IMR-90 (cell line): ENCODE data around the gene STRN. TPM values are rescaled to one million over a fixed set of nuclear protein-coding genes. Genes with fewer than 3 reads are reported as not detected.

Experiments
- ATAC-seq: fragments of 200-7000 bp; cut with Tn5 transposase; 2 replicates; pipeline ENCODE4 v1.9.1; 2020; ENCODE audit warnings: low read depth, mild to moderate bottlenecking, moderate library complexity
- BruUV-seq: library from RNA; stranded (reverse); fragments of 400-500 nt; replicated peaks from 2 replicates; lab custom pipeline; 2021; lab: Mats Ljungman, UMichigan
- CTCF ChIA-PET: fragments of 300-600 bp; formaldehyde crosslinking; extraction: SDS; loops from one replicate; lab custom pipeline; 2021; ENCODE audit warnings: antibody characterized with exemption; lab: Yijun Ruan, JAX
- POLR2A ChIA-PET: fragments of 300-600 bp; sonication (Branson Sonifier 250); formaldehyde crosslinking; loops from one replicate; lab custom pipeline; 2022; ENCODE audit warnings: antibody characterized with exemption; ENCODE audit not compliant: unreplicated experiment; lab: Charles Lee
- DNase-seq: peaks from one replicate; pipeline ENCODE4 v3.0.0; 2013
- H2AFZ ChIP-seq: replicated peaks from 2 replicates; pipeline ENCODE3; 2013; ENCODE audit warnings: low read length, mild to moderate bottlenecking; ENCODE audit not compliant: poor library complexity
- H2AK5ac ChIP-seq: 2 replicates; pipeline ENCODE4 v1.6.1; 2013; ENCODE audit warnings: low read depth, low read length, inconsistent platforms
- H2AK9ac ChIP-seq: replicated peaks from 2 replicates; pipeline ENCODE3; 2013; ENCODE audit warnings: mild to moderate bottlenecking, low read depth, low read length, moderate library complexity; ENCODE audit not compliant: poor library complexity
- H2BK120ac ChIP-seq: 2 replicates; pipeline ENCODE4 v1.6.1; 2013; ENCODE audit warnings: low read depth, low read length, inconsistent platforms
- H2BK15ac ChIP-seq: 3 replicates; pipeline ENCODE4 v1.6.1; 2013; ENCODE audit warnings: low read depth, low read length, inconsistent platforms
- H2BK20ac ChIP-seq: 2 replicates; pipeline ENCODE4 v1.6.1; 2013; ENCODE audit warnings: low read depth, mild to moderate bottlenecking, inconsistent platforms, low read length, moderate library complexity
- H2BK5ac ChIP-seq: 2 replicates; pipeline ENCODE4 v1.6.1; 2013; ENCODE audit warnings: mild to moderate bottlenecking, low read depth, low read length, inconsistent platforms; ENCODE audit not compliant: poor library complexity, severe bottlenecking
- H3K14ac ChIP-seq: replicated peaks from 2 replicates; pipeline ENCODE4 v1.6.1; 2013; ENCODE audit warnings: low read depth, low read length, inconsistent platforms
- H3K18ac ChIP-seq: 2 replicates; pipeline ENCODE4 v1.6.1; 2013; ENCODE audit warnings: low read depth, low read length, control low read depth
- H3K23ac ChIP-seq: 2 replicates; pipeline ENCODE4 v1.6.1; 2013; ENCODE audit warnings: low read depth, low read length, inconsistent platforms
- H3K27ac ChIP-seq: 2 replicates; pipeline ENCODE4 v1.5.1; 2013; ENCODE audit warnings: mild to moderate bottlenecking, control low read depth, low read length; ENCODE audit not compliant: insufficient read depth
- H3K27me3 ChIP-seq: 2 replicates; pipeline ENCODE4 v1.6.1; 2013; ENCODE audit warnings: low read length; ENCODE audit not compliant: control insufficient read depth, insufficient read depth
- H3K36me3 ChIP-seq: 2 replicates; pipeline ENCODE4 v1.6.1; 2013; ENCODE audit warnings: low read length, mixed read lengths; ENCODE audit not compliant: control insufficient read depth, insufficient read depth
- H3K4ac ChIP-seq: 2 replicates; pipeline ENCODE4 v1.6.1; 2013; ENCODE audit warnings: low read depth, low read length, inconsistent platforms
- H3K4me1 ChIP-seq: 2 replicates; pipeline ENCODE4 v1.6.1; 2013; ENCODE audit warnings: low read length, mixed read lengths; ENCODE audit not compliant: control insufficient read depth, insufficient read depth
- H3K4me2 ChIP-seq: 2 replicates; pipeline ENCODE4 v1.6.1; 2013; ENCODE audit warnings: low read depth, mild to moderate bottlenecking, control low read depth, low read length, moderate library complexity
- H3K4me3 ChIP-seq: 2 replicates; pipeline ENCODE4 v1.5.1; 2013; ENCODE audit warnings: low read depth, mild to moderate bottlenecking, control low read depth, low read length, moderate library complexity; ENCODE audit not compliant: insufficient read depth
- H3K56ac ChIP-seq: 2 replicates; pipeline ENCODE4 v1.6.1; 2013; ENCODE audit warnings: low read length, inconsistent platforms; ENCODE audit not compliant: insufficient read depth; ENCODE audit errors: extremely low read depth
- H3K79me1 ChIP-seq, 2 experiments: 2 replicates each; pipeline ENCODE4 v1.6.1; 2013; ENCODE audit warnings: low read length in 2 of 2, inconsistent platforms in 1 of 2, low read depth in 1 of 2
- H3K9ac ChIP-seq: 2 replicates; pipeline ENCODE4 v1.6.1; 2013; ENCODE audit warnings: low read depth, low read length, control low read depth
- H3K9me1 ChIP-seq: 2 replicates; pipeline ENCODE4 v1.6.1; 2013; ENCODE audit warnings: low read length, inconsistent platforms; ENCODE audit not compliant: insufficient read depth
- H3K9me3 ChIP-seq: 2 replicates; pipeline ENCODE4 v1.6.1; 2013; ENCODE audit warnings: low read length; ENCODE audit not compliant: control insufficient read depth, insufficient read depth
- H4K20me1 ChIP-seq: 2 replicates; pipeline ENCODE4 v1.6.1; 2013; ENCODE audit warnings: low read length, inconsistent platforms; ENCODE audit not compliant: insufficient read depth
- H4K5ac ChIP-seq: 2 replicates; pipeline ENCODE4 v1.6.1; 2013; ENCODE audit warnings: mild to moderate bottlenecking, low read depth, low read length, control low read depth
- H4K8ac ChIP-seq, 2 experiments: 2 replicates each; pipeline ENCODE4 v1.6.1; 2013; ENCODE audit warnings: low read depth in 2 of 2, low read length in 2 of 2, control low read depth in 1 of 2, inconsistent platforms in 1 of 2
- H4K91ac ChIP-seq: 2 replicates; pipeline ENCODE4 v1.6.1; 2013; ENCODE audit warnings: low read depth, low read length, inconsistent platforms; ENCODE audit not compliant: insufficient read depth
- BHLHE40 ChIP-seq: fragments of 150-350 bp; IDR thresholded peaks from 2 replicates; pipeline ENCODE4 v1.6.1; 2016; ENCODE audit warnings: mild to moderate bottlenecking, low read depth, low read length
- CEBPB ChIP-seq: IDR thresholded peaks from 2 replicates; pipeline ENCODE4 v1.6.1; 2012; ENCODE audit warnings: low read depth, low read length, improper control_type of control experiment
- CHD1 ChIP-seq: IDR thresholded peaks from 2 replicates; pipeline ENCODE4 v1.6.1; 2012; ENCODE audit warnings: low read depth, low read length, improper control_type of control experiment
- MAFK ChIP-seq: IDR thresholded peaks from 2 replicates; pipeline ENCODE4 v1.6.1; 2012; ENCODE audit warnings: low read depth, low read length, improper control_type of control experiment
- MAZ ChIP-seq: IDR thresholded peaks from 2 replicates; pipeline ENCODE4 v1.6.1; 2012; ENCODE audit warnings: low read depth, mild to moderate bottlenecking, low read length, improper control_type of control experiment, moderate library complexity, borderline replicate concordance
- NFE2L2 ChIP-seq: fragments of 150-350 bp; IDR thresholded peaks from 2 replicates; pipeline ENCODE4 v1.6.1; 2016; ENCODE audit warnings: low read depth, mild to moderate bottlenecking, low read length
- POLR2A ChIP-seq: IDR thresholded peaks from 2 replicates; pipeline ENCODE4 v1.6.1; 2012; ENCODE audit warnings: mild to moderate bottlenecking, low read depth, low read length
- RAD21 ChIP-seq: IDR thresholded peaks from 2 replicates; pipeline ENCODE4 v1.6.1; 2012; ENCODE audit warnings: low read length, improper control_type of control experiment
- RCOR1 ChIP-seq: IDR thresholded peaks from 2 replicates; pipeline ENCODE4 v1.6.1; 2012; ENCODE audit warnings: mild to moderate bottlenecking, low read length, improper control_type of control experiment; ENCODE audit not compliant: insufficient replicate concordance
- RFX5 ChIP-seq: IDR thresholded peaks from 2 replicates; pipeline ENCODE4 v1.8.0; 2012; ENCODE audit warnings: low read depth, mild to moderate bottlenecking, low read length, moderate library complexity
- SMC3 ChIP-seq: fragments of 150-350 bp; IDR thresholded peaks from 2 replicates; pipeline ENCODE4 v1.6.1; 2016; ENCODE audit warnings: low read depth, mild to moderate bottlenecking, antibody characterized with exemption, low read length, moderate library complexity
- WGBS, 2 experiments: methylation state at CpG; one replicate each; pipeline versions ENCODE4 v1.1.5 to v1.1.7; 2013; ENCODE audit warnings: missing lambda C conversion rate in 2 of 2; ENCODE audit not compliant: insufficient read length in 1 of 2; ENCODE audit errors: extremely low coverage in 2 of 2; 5-methylcytosine and 5-hydroxymethylcytosine counted together
- dilution Hi-C: fragments of 300-500 bp; cut with HindIII; formaldehyde crosslinking; loops from one replicate; pipeline ENCODE4 v1.14.3; 2018; ENCODE audit warnings: low sequenced_read_pairs; ENCODE audit not compliant: unreplicated experiment
- in situ Hi-C: fragments of 300-500 bp; cut with MboI; formaldehyde crosslinking; loops from 3 replicates; pipeline ENCODE4 v1.14.3; 2019; ENCODE audit warnings: low sequenced_read_pairs, inconsistent platforms, mixed read lengths
- intact Hi-C: fragments of 100-400 bp; cut with micrococcal nuclease; formaldehyde crosslinking; loops from 2 replicates; pipeline ENCODE4 v1.10.0; 2022
- polyA plus RNA-seq, 3 experiments: library from polyadenylated mRNA; depleted of rRNA; stranded (reverse); fragments of >200 nt; gene quantifications; 2 replicates each; pipeline ENCODE4 v1.2.3, GENCODE V29; 2012; ENCODE audit warnings: low replicate concordance in 1 of 3
- total RNA-seq: library from RNA; depleted of rRNA; stranded (reverse); fragments of >200 nt; gene quantifications from 2 replicates; pipeline ENCODE4 v1.2.3, GENCODE V29; 2012
- TF ChIP-seq, protein P1 (sequence below): fragments of 150-350 bp; IDR thresholded peaks from 2 replicates; pipeline ENCODE4 v1.6.1; 2017; ENCODE audit warnings: mild to moderate bottlenecking, antibody characterized with exemption, low read length, low read depth
- TF ChIP-seq, protein P2 (sequence below): conservative IDR thresholded peaks from 2 replicates; pipeline ENCODE4 v1.5.1; 2012; ENCODE audit warnings: mild to moderate bottlenecking, low read depth, low read length, improper control_type of control experiment
- TF ChIP-seq, protein P3 (sequence below): fragments of 150-350 bp; IDR thresholded peaks from 2 replicates; pipeline ENCODE4 v1.6.1; 2016; ENCODE audit warnings: low read depth, mild to moderate bottlenecking, low read length, moderate library complexity, borderline replicate concordance

Gene STRN
- total and polyA plus RNA-seq, 2 of the 4 experiments (the other 2 are of a cell fraction): 5.1 to 23.3 TPM

DNA sequence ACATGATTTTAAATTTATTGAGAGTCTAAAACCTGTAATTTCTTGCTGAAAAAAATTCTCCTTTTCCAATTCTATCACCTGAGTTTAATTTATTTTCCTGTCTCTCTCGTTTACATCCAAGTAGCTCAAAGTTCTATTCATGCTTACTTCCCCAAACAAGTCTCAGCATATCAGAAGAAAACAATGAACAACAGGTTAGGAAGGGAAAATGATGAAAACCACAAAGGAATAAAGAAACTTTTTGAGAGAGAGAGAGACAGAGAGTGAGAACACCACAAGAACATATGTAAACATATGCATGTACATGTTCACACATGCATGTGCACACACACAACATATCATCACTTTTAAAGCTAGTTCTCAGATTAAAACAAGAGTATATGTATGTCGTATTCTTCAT, 112.1 kb downstream of the STRN start:
- no peak overlapping the region for H3K9ac ChIP-seq
- H4K8ac ChIP-seq: no peak overlapping the region
- no peaks in the 10 kb centered on the region for H3K27me3 ChIP-seq
- H2AK9ac ChIP-seq: no peak overlapping the region
- H3K18ac ChIP-seq: no peak overlapping the region
- in situ Hi-C loops: no loop called here
- H3K4me3 ChIP-seq: no peak overlapping the region
- H3K4ac ChIP-seq: no peak overlapping the region
- ChIA-PET POLR2A (no interaction called here), CTCF (interaction anchor here (0.8 kb wide), 1 partner anchor 69 kb away, joined by 4 read pairs; no protein-coding TSS in a partner anchor)
- dilution Hi-C loops: no loop called here
- peaks cover 2% of the 10 kb centered on the region; the same call in 1 of the 2 replicates for H3K9me1 ChIP-seq
- no peak overlapping the region for H2BK5ac ChIP-seq
- H3K14ac ChIP-seq: no peak overlapping the region
- H4K20me1 ChIP-seq: no peaks in the 10 kb centered on the region
- no peaks in the 10 kb centered on the region for H3K9me3 ChIP-seq
- H2BK20ac ChIP-seq: no peak overlapping the region
- no peak overlapping the region for H3K23ac ChIP-seq
- H4K91ac ChIP-seq: no peak overlapping the region
- H4K5ac ChIP-seq: no peak overlapping the region
- no peak overlapping the region for H2BK120ac ChIP-seq
- peaks cover 15% of the 10 kb centered on the region for H3K36me3 ChIP-seq
- intact Hi-C loops: no loop called here
- no peak overlapping the region for H2AK5ac ChIP-seq
- no peaks in the 10 kb centered on the region for H3K79me1 ChIP-seq
- H3K4me1 ChIP-seq: no peaks in the 10 kb centered on the region
- H2BK15ac ChIP-seq: no peak overlapping the region
- H3K56ac ChIP-seq: no peak overlapping the region
- DNase-seq: no peak
- no peak for ATAC-seq
- H3K4me2 ChIP-seq: no peak overlapping the region
- BruUV-seq: no TSS peak
- no peak overlapping the region for H3K27ac ChIP-seq
- no CpG with 5 or more reads among the region's 2 CpGs for WGBS, 2 experiments
- TF ChIP-seq, protein P1, sequence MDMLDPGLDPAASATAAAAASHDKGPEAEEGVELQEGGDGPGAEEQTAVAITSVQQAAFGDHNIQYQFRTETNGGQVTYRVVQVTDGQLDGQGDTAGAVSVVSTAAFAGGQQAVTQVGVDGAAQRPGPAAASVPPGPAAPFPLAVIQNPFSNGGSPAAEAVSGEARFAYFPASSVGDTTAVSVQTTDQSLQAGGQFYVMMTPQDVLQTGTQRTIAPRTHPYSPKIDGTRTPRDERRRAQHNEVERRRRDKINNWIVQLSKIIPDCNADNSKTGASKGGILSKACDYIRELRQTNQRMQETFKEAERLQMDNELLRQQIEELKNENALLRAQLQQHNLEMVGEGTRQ: no peak
- no peak for TF ChIP-seq CHD1
- TF ChIP-seq CEBPB: no peak
- no peak for TF ChIP-seq MAFK
- TF ChIP-seq BHLHE40: no peak
- TF ChIP-seq RFX5: no peak
- TF ChIP-seq NFE2L2: no peak
- no peak for TF ChIP-seq POLR2A
- no peak for TF ChIP-seq MAZ
- TF ChIP-seq RAD21: no peak
- TF ChIP-seq, protein P2, sequence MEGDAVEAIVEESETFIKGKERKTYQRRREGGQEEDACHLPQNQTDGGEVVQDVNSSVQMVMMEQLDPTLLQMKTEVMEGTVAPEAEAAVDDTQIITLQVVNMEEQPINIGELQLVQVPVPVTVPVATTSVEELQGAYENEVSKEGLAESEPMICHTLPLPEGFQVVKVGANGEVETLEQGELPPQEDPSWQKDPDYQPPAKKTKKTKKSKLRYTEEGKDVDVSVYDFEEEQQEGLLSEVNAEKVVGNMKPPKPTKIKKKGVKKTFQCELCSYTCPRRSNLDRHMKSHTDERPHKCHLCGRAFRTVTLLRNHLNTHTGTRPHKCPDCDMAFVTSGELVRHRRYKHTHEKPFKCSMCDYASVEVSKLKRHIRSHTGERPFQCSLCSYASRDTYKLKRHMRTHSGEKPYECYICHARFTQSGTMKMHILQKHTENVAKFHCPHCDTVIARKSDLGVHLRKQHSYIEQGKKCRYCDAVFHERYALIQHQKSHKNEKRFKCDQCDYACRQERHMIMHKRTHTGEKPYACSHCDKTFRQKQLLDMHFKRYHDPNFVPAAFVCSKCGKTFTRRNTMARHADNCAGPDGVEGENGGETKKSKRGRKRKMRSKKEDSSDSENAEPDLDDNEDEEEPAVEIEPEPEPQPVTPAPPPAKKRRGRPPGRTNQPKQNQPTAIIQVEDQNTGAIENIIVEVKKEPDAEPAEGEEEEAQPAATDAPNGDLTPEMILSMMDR: no peak
- TF ChIP-seq, protein P3, sequence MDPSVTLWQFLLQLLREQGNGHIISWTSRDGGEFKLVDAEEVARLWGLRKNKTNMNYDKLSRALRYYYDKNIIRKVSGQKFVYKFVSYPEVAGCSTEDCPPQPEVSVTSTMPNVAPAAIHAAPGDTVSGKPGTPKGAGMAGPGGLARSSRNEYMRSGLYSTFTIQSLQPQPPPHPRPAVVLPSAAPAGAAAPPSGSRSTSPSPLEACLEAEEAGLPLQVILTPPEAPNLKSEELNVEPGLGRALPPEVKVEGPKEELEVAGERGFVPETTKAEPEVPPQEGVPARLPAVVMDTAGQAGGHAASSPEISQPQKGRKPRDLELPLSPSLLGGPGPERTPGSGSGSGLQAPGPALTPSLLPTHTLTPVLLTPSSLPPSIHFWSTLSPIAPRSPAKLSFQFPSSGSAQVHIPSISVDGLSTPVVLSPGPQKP: no peak
- TF ChIP-seq SMC3: no peak
- no peak for TF ChIP-seq RCOR1
- no peak overlapping the region for H2AFZ ChIP-seq
